IPS-18a (cell line): ENCODE data around the gene F2R.
"Not testable (repeated sequence)": the region's sequence is repeated elsewhere in the genome, so short reads cannot be mapped to it uniquely, and the experiment has no call there.

Source experiments
- H3K27ac ChIP-seq: one replicate; pipeline ENCODE4 v1.5.1; 2013; ENCODE audit warnings: low read length
- H3K27me3 ChIP-seq: one replicate; pipeline ENCODE4 v1.6.1; 2013; ENCODE audit warnings: mild to moderate bottlenecking, low read length; ENCODE audit not compliant: control insufficient read depth, insufficient read depth
- H3K36me3 ChIP-seq: one replicate; pipeline ENCODE4 v1.6.1; 2013; ENCODE audit warnings: low read depth, low read length; ENCODE audit not compliant: control insufficient read depth
- H3K4me1 ChIP-seq: one replicate; pipeline ENCODE4 v1.6.1; 2013; ENCODE audit warnings: low read depth, low read length; ENCODE audit not compliant: control insufficient read depth
- H3K4me3 ChIP-seq: one replicate; pipeline ENCODE4 v1.5.1; 2013; ENCODE audit warnings: low read length
- H3K9ac ChIP-seq: one replicate; pipeline ENCODE4 v1.6.1; 2013; ENCODE audit warnings: mild to moderate bottlenecking, low read length, moderate library complexity
- H3K9me3 ChIP-seq: one replicate; pipeline ENCODE4 v1.6.1; 2013; ENCODE audit warnings: low read depth, low read length; ENCODE audit not compliant: control insufficient read depth

Gene F2R

GRCh38 chr5:76744632-76745031 is 28.7 kb downstream of the F2R start:
- H3K36me3 ChIP-seq: no peaks in the 10 kb centered on the region
- H3K9me3 ChIP-seq: no peaks in the 10 kb centered on the region
- H3K9ac ChIP-seq: no peak overlapping the region
- peaks cover 5% of the 10 kb centered on the region for H3K4me1 ChIP-seq
- no peak overlapping the region for H3K27ac ChIP-seq
- H3K27me3 ChIP-seq: no peaks in the 10 kb centered on the region
- H3K4me3 ChIP-seq: no peak overlapping the region

- no peak overlapping the region for H3K27ac ChIP-seq
- H3K36me3 ChIP-seq: no peaks in the 10 kb centered on the region
- H3K27me3 ChIP-seq: no peaks in the 10 kb centered on the region
- peaks cover 5% of the 10 kb centered on the region for H3K4me1 ChIP-seq
- no peaks in the 10 kb centered on the region for H3K9me3 ChIP-seq
- no peak overlapping the region for H3K4me3 ChIP-seq
- H3K9ac ChIP-seq: no peak overlapping the region
These were observed 29.7 kb downstream of the F2R start for GRCh38 chr5:76745670-76746069.

DNA sequence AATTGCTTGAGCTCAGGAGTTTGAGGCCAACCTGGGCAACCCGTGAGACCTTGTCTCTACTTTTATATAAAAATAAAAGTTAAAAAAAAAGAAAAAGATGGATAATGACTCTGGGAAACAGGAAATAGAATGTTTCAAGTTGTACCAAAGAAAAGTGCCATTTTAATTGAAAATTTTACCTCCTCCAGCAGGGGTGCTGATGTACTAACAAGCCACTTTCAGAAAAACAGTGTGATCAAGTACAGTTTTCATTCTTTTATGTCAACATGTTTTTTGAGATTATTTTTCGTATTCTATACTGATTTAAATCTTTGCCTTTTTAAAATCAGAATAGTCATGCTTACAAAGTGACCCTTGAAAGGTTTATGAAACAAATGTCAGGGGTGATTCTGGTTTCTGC is 30.8 kb downstream of the F2R start:
- no peaks in the 10 kb centered on the region for H3K36me3 ChIP-seq
- H3K27ac ChIP-seq: no peak overlapping the region
- H3K9ac ChIP-seq: no peak overlapping the region
- peaks cover 5% of the 10 kb centered on the region for H3K4me1 ChIP-seq
- no peaks in the 10 kb centered on the region for H3K27me3 ChIP-seq
- no peak overlapping the region for H3K4me3 ChIP-seq
- H3K9me3 ChIP-seq: no peaks in the 10 kb centered on the region

DNA sequence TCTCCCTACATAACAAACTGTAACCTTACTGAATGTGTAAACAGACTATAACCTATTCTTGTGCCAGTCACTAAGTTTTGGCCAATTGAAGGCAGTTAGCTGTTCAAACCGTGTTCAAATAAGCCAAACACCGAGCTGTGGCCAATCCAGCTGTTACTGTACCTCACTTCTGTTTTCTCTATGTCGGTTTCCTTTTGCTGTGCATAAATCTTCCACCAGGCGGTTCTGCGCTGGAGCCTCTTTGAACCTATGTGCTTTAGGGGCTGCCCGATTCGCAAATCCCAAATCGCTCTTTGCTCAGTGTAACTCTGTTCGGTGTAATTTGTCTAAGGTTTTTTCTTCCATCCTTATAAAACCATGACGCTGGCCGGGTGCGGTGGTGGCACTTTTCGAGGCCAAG is 31.8 kb downstream of the F2R start:
- Histone ChIP-seq H3K27ac (no peak overlapping the region), H3K9me3 (no peaks in the 10 kb centered on the region), H3K4me3 (no peak overlapping the region), H3K9ac (no peak overlapping the region), H3K36me3 (no peaks in the 10 kb centered on the region), H3K27me3 (no peaks in the 10 kb centered on the region), H3K4me1 (peaks cover 5% of the 10 kb centered on the region)

DNA sequence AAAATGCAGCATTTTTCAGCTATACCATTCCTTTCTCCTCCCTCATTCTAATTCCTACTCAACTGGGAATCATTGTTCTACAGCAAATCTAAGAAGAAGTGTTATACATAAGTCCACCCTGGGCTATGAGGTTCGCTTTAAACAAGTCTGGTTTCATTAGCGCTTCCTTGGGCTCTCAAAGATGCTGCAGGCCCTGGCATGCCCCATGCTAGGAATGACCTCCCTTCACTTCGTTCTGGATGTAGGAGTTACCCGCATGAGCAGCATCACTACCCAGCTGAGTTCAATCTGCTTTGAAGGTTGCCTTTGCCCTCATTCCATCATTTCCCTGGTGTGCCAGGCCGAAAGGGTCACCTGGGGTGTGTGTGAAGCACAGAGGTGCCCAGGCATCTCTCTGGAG is 35.4 kb downstream of the F2R start:
- Histone ChIP-seq H3K9ac (no peak overlapping the region), H3K27ac (no peak overlapping the region), H3K4me1 (no peaks in the 10 kb centered on the region), H3K27me3 (no peaks in the 10 kb centered on the region), H3K4me3 (no peak overlapping the region), H3K36me3 (no peaks in the 10 kb centered on the region), H3K9me3 (no peaks in the 10 kb centered on the region)

- no peaks in the 10 kb centered on the region for H3K9me3 ChIP-seq
- no peaks in the 10 kb centered on the region for H3K36me3 ChIP-seq
- no peak overlapping the region for H3K9ac ChIP-seq
- H3K4me3 ChIP-seq: no peak overlapping the region
- no peaks in the 10 kb centered on the region for H3K27me3 ChIP-seq
- H3K27ac ChIP-seq: no peak overlapping the region
- no peaks in the 10 kb centered on the region for H3K4me1 ChIP-seq
These were observed 38.7 kb downstream of the F2R start for GRCh38 chr5:76754668-76755078.

DNA sequence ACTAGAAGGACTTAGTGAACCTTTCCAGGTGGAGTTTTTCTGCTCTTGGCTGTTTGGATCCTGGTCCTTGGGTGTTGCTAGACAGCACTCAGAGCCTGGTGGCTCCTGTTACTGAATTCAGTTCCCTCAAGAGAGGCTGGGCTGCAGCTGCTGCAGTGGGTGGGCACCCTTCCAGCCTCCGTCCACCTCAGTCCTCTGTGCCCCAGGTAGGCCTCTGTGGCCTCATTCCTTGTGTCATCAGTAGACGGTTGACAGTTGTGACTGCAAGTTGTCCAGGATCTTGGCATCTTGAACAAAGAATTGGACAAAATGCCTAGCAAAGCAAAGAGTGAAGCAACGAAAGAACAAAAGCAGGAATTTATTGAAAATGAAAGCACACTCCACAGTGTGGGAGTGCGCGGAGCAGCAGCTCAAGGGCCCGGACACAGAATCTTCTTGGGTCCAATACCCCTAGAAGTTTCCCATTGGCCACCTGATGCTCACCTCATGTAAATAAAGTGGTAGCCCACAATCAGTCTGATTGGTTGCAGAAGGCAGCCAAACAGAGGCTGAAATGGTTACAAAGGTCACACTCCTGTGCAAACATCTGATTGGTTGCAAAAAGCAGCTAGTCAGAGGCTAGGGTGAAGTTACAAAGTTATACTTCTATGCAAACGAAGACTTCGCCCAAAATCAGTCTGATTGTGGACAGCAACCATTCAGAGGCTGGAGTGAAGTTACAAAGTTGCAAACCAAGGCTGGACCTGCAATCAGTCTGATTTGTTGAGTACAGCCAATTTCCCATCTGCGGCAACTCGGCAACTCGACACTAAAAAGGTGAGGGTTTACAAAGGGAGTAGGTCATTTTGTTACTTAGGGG is 40.1 kb downstream of the F2R start:
- Histone ChIP-seq H3K27ac (no peak overlapping the region), H3K27me3 (no peaks in the 10 kb centered on the region), H3K9ac (no peak overlapping the region), H3K36me3 (no peaks in the 10 kb centered on the region), H3K9me3 (no peaks in the 10 kb centered on the region), H3K4me1 (no peaks in the 10 kb centered on the region), H3K4me3 (no peak overlapping the region)

- Histone ChIP-seq H3K36me3 (no peaks in the 10 kb centered on the region), H3K4me3 (no peak overlapping the region), H3K9ac (no peak overlapping the region), H3K4me1 (no peaks in the 10 kb centered on the region), H3K9me3 (no peaks in the 10 kb centered on the region), H3K27ac (no peak overlapping the region), H3K27me3 (no peaks in the 10 kb centered on the region)
These were observed 41.1 kb downstream of the F2R start for GRCh38 chr5:76757049-76757448.

DNA sequence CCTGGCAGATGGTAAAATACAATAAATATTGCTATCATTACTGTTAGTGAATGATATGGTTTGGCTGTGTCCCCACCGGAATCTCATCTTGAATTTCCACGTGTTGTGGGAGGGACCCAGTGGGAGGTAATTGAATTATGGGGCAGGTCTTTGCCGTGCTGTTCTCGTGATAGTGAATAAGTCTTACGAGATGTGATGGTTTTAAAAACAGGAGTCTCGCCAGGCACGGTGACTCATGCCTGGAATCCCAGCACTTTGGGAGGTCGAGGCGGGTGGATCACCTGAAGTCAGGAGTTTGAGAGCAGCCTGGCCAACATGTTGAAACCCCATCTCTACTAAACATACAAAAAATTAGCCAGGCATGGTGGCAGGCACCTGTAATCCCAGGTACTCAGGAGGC is 45.2 kb downstream of the F2R start:
- not testable (repeated sequence) for H3K27ac ChIP-seq, H3K27me3 ChIP-seq, H3K4me3 ChIP-seq, H3K4me1 ChIP-seq, H3K36me3 ChIP-seq, H3K9ac ChIP-seq, H3K9me3 ChIP-seq

DNA sequence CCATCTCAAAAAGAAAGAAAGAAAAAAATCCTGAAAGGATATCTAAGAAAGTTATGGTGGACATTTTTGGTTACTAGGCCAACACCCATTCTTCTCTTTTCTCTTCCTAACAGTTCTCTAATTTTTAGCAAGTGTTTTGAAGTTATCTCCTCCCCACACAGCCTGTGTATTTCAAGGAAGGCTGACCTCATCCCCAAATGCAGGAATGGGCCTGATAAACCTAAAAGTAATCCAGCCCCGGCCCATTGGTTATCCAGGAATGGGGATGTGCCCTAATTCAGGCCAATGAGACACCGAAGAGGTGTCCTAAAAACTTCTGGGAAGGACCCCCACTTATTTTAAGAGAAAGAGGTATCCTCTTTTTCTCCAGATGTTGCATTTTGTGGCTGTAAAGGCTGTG is 46.6 kb downstream of the F2R start:
- Histone ChIP-seq H3K4me1 (peaks cover 4% of the 10 kb centered on the region), H3K9me3 (no peaks in the 10 kb centered on the region), H3K27ac (no peak overlapping the region), H3K36me3 (no peaks in the 10 kb centered on the region), H3K9ac (no peak overlapping the region), H3K27me3 (no peaks in the 10 kb centered on the region), H3K4me3 (no peak overlapping the region)

DNA sequence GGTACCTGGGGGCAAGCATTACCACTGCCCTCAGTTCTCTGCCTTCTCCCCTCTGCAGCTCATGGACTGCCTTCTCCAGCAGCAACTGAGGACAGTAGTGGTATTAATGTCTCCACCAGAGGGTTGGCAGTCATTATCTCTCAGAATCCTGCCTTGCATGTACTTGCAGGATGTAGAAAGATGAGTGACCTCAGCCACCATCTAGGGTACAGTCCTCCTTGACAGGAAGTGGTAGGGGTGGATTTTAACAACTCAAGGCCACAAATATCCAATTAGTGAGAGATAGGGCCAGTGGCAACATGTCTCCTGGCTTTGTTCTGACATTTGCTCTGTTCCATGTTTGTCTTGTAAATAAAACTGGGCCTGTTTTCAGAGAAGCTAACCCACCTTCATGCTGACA is 47.2 kb downstream of the F2R start:
- no peak overlapping the region for H3K4me3 ChIP-seq
- H3K9ac ChIP-seq: no peak overlapping the region
- no peaks in the 10 kb centered on the region for H3K36me3 ChIP-seq
- H3K27me3 ChIP-seq: no peaks in the 10 kb centered on the region
- H3K9me3 ChIP-seq: no peaks in the 10 kb centered on the region
- no peak overlapping the region for H3K27ac ChIP-seq
- H3K4me1 ChIP-seq: peaks cover 4% of the 10 kb centered on the region

GRCh38 chr5:76764374-76764773 is 48.4 kb downstream of the F2R start:
- Histone ChIP-seq H3K4me3 (no peak overlapping the region), H3K4me1 (peaks cover 4% of the 10 kb centered on the region), H3K27me3 (no peaks in the 10 kb centered on the region), H3K9me3 (no peaks in the 10 kb centered on the region), H3K27ac (no peak overlapping the region), H3K9ac (no peak overlapping the region), H3K36me3 (no peaks in the 10 kb centered on the region)
